Activated CD4-positive, alpha-beta T cell treated with anti-CD3 and anti-CD28 coated beads, Interleukin-2, Interleukin-4, amounts not matched to agents 100 ng/mL and 50 ng/mL, durations not matched to agents 16 hours and 8 hours (primary cell): ENCODE measurements around the gene AGPAT3.

ENCODE experiments used
- DNase-seq: peaks from one replicate; pipeline ENCODE4 v3.0.0-alpha.2; 2020; ENCODE audit warnings: low spot score

AGPAT3 gene

DNA sequence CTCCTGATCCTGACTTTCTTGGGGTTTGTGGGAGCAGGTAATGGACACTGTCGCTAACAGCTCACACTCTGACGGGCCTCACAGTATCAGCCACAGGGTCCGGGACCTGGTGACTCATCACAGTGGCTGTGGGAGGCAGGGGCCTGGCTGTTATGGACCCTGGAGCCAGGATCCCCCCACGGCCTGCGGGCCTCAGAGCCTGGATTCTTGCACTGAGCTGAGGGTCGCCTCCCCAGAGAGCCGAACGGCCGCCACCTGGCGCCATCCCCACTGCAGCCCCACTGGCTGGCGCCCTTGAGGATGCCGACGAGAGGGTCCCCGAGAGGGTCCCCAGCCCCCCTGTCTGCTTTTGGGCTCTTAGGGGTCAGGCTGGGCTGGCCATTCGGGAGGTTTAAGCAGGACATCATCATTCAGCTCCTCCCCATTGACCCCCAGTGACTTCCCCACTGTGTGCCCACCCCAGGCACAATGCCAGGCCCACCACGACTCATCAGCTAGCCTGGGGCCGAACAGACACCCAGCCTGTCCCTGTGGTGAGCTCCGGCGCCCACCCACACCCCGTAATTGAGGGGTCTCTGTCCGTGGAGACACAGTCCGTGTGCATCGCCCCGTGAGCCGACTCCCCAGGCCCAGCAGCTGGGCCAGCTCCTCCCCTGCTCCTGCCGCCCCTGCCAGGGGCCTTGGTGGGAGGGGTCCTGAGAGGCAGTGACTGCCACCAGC is 116.3 kb downstream of the AGPAT3 start:
- no peak for DNase-seq

DNA sequence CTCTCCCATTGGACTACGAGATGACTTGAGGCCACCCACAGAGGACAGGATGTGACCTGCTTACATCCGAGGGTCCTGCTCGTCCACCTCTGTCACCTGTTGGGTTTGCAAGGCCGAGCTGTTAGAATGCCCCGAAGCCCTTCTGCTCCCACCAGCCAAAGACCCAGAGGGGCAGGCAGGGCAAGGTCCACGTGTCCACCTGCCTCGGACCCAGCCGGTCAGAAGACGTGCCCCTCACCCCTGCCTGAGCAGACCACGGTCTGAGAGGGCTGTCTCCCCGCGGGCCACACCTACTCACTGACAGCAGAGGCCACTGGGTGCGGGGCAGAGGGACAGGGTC is 116.8 kb downstream of the AGPAT3 start:
- DNase-seq: no peak

DNA sequence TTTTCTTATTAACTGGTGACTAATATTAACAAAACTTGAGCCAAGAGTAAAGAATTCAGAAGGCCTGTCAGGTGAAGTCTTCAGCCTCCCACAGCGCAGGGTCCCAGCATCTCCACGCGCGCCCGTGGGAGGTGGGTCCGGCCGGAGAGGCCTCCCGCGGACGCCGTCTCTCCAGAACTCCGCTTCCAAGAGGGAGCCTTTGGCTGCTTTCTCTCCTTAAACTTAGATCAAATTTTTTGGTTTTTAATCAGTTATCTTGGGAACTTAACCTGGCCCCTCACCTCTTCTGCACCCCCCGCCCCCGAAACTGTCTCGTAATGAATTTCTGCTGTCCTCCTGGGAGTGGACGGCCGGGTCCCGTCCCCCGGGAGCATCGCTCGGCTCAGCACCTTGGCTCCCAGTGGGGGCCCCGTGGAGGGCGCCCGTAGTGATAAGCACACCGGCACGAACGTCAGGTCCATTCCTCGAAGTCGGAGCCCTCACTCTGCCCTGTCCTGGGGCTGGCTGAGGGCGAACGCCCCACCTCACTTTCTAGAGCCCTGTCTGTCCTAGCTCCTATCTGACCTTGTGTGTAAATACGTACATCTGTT is 117.6 kb downstream of the AGPAT3 start:
- DNase-seq: no peak

DNA sequence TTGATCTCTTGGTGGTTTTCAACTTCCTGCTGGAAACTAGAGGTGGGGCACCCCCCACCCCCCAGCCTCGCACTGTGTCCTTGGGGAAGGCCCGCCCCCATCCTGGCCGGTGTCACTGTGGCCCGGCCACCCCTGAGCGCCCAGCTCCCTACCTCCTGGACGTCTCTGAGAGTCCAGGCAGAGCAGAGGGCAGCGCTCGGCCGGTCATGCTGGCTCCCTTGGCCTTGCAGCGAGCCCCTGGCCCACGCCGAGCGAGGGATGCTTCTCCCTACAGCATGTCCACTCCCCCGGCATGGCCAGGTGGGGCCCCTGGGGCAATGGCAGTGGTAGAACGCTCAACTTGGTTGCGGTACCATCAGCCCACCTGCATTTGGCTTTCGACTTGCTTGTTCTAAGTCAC is 118.4 kb downstream of the AGPAT3 start:
- DNase-seq: no peak

DNA sequence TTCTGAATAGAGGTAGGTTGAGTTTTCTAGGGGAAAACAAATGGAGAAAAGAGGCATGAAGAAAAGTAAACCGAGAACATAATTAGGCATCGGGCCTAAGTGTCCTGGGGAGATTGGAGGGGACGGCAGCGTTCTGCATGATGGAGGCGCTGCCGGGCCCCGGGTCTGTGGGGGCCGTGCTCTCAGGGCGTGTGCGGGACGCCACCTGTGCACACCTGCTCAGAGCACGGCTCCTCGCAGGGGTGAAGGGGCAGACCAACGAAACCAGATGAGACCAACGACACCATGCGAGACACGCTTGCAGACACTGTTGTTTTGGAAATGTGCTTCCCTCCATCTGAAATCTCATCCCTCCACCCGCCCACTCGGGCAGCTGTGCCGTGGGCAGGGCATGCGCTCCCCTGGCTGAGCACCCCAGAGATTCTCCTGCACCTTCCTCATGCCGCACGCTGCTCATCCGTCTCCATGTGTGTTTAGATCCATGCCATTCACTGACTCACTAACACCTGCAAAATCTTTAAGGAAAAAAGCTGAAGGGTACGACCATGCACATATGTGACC is 118.9 kb downstream of the AGPAT3 start:
- DNase-seq: no peak

DNA sequence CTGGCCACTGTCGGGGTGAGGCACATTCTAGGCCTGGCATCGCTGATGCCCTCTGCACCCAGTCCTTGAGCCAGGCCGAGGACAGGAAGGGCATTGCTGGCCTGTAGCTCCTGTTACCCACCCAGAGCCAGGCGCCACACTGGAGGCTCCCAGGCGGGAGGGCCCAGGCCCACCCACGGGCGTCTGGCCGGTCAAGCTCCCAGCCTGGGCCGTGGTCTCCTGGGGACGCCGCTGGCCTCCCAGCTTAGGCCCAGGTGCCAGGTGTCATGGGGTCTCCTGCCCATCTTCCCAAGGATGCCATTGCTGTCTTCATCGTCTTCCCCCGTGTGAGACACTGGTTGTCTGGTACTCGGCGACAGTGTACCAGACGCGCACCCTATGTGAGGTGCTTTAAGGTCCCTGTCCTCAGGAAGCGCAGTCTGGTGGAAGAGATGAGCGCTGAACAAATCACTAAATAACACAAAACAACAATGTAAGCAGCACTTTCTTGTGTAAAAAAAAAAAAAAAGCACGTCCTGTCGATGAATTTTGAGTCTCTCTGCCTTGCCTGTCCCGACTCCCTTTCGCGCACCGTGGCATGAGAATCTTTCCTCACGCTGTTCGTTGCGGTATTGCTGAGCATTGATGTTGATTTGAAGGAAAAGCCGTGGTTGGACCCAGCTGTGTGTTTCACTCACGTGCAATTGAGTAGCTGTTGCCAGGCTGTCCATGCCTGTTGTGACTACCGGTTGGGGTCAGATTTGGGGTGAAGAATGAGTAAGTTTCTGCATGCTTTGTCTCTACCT is 120.1 kb downstream of the AGPAT3 start:
- peak; percentile 9 for DNase-seq

DNA sequence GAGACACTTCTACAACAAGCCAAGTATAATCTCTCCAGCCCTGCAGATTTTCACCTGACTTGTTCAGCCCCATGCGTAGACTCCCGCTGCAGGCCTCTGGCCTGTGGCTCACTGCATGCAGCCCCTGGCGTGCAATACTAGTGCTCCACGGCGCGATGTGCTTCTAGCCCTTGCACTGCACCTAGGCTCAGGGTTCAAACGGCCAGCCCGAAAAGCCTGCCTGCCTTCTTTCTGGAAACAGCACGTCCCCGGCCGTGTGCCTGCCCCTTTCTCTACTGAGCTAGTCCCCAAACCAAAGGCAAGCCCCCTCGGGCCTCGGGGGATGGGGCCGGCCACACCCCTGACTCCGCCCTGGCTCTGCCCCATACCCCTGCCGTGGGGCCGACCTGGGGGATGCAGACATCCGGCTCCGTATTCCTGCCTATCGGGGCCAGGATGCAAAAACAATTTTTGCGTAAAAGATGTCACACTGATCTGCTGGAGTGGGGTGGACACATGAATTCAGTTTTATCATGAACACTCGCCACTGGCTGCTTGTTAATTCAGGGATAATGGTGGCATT is 120.7 kb downstream of the AGPAT3 start:
- no peak for DNase-seq

DNA sequence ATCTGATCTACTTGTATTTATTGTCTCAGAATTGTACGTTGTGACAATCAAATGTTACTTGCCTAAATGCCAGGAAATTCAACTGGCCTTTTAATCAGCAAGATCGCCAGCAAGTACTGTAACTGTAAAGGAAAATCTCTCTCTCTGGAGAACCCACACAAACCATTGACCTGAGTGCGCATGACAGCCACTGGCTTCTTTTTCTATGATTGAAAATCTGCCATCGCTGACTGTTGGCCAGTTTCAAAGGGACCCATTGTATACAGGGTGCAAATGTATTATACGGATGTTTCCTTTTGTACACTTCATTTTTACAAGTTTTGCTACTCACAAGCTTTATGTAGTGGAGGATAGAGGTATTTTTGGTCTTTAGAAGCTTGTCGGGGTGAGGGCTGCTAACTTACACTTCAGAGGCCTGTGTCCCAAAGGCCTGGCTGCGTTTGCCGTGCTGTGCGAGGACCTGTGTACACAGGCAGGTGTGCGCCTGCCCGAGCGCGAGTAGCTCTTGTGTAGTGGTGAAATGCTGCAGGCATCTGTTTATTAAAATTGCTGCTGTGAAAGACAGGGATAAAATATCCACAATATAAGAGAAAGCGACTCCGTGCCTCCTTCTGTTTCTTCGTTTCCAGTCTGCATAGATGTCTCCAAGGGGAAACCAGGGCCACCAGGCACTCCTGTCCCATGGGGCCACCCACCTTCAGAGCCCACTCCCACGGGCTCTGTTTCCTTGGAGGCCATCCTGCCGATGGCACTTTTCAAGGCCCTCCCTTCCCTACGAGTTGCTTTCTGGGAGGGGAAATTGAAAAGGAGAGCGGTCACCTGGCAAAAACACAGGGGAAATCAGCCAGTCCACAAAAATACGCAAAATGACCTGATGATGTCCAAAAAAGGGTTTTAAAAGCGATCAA is 121.8 kb downstream of the AGPAT3 start:
- DNase-seq: no peak

DNA sequence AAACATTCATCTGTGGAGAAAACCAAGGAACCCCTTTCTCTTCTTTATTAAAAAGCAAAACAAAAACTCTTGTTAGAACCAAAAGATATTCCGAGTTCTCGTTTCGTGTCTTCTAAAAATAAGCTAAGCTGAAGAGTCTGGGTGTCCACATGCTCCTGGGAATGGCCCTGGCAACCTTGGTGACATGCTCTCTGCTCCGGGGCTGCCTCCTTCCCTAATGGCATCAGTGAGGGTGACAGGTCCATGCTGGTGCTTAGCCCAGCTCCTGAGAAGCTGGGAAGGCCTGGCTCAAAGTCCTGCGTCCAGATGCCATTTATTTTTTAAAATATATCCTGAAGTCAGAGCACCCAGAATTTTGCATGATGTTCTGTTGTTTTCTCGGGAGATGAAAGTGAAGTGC is 122.5 kb downstream of the AGPAT3 start:
- no peak for DNase-seq

DNA sequence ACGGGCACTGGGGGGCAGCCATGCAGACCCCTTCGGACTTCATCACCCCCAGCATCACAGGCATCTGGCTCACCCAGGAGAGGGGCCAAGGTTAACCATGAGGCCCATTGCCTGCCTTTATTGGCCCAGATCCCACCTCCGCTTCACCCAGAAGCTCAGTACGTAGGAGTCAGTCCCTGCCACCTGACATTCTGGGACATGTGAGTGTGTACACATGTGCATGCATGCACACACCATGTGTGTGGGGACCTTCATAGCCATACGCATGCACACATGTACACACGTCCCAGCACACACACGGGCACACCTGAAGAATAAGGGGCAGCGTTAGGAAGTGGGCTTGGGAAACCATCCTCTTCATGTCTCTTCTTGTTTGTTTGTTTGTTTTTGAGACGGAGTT is 123.0 kb downstream of the AGPAT3 start:
- DNase-seq: no peak

DNA sequence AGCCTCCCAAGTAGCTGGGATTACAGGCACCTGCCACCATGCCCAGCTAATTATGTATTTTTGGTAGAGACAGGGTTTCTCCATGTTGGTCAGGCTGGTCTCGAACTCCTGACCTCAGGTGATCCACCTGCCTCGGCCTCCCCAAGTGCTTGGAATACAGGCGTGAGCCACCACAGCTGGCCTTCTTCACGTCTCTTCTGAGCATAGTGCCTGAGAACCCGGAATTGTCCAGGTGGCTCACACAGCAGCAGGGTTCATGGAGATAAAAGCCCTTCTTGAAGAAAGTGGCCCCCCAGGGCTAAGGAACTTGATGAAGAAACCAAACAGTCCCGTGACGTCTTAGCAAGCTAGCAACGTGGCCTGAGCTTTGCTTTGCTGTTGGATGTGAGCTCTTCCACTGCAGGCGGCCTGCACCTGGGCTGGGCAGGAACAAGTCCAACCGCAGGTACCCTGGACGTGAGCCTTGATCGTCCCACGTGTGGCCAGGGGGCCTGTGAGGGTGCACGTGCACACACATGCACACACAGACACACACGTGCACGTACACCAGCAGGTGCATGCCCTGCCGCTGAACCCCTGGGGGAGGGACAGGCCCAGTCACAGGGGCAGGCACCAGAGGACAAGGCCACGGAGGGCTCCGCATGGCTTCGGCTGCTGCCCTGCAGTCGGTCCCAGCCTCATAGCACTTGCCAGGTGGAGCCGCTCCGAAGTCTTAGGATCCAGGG is 123.6 kb downstream of the AGPAT3 start:
- DNase-seq: no peak

DNA sequence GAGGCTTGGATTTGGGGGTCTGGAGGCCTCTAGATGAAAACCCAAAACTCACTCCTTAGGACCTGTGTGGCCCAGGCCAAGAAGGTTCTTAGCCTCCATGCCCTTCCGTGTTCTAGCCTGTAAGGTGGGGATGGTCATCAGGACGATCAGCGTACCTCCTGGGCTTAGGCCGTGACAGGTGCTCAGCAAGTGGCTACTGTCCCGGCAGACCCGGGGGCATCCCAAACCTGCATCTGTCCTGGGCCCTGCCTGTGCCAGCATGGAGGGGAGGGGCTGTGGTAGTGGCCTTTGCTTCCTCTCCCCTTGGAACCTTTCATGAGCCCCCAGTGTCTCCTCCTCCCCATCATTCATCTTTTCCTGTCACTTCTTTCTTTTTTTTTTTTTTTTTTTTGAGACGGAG is 124.4 kb downstream of the AGPAT3 start:
- no peak for DNase-seq

DNA sequence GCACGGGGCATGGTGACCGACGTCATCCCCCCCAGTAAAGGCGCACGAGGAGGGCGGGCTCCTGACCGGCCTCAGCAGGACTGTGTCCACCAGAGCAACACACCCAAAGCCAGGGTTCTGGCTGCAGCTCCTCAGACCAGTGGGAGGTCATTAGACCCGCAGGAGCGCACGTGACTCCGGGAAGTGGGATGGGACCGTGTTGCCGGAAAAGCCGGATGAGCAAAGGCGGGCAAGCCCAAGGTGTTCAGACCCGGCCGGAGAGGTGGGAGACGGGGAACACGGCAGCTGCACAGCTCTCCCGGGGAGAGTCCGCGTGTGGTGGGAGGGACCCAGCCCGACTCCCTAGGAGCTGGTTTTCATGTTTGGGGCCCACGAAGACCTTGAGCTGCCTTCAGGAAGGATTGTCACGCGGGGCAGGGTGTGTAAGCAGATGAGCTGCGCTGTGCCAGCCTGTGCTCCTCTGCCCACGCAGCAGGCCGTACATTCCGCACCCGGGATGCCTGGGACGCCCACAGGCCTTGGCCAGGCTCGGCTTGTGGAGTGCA is 126.5 kb downstream of the AGPAT3 start:
- no peak for DNase-seq

DNA sequence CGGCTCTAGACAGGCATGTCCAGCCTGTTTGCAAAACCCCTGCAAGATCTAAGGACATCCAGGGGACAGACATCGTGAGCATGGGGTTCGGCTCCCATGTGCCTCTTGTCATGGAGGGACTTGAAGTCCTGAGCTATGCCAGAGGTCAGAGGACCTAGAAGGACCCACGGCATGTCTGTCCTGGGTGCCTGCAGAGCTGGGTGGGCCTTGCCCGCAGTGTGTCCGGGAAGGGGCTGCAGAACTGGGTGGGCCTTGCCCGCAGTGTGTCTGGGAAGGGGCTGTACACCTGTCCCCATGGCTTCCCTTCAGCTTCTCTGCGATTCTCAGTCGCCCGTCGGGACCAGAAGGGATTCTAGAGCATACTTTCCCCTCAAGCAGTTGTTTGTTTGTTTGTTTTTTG is 127.1 kb downstream of the AGPAT3 start:
- no peak for DNase-seq

DNA sequence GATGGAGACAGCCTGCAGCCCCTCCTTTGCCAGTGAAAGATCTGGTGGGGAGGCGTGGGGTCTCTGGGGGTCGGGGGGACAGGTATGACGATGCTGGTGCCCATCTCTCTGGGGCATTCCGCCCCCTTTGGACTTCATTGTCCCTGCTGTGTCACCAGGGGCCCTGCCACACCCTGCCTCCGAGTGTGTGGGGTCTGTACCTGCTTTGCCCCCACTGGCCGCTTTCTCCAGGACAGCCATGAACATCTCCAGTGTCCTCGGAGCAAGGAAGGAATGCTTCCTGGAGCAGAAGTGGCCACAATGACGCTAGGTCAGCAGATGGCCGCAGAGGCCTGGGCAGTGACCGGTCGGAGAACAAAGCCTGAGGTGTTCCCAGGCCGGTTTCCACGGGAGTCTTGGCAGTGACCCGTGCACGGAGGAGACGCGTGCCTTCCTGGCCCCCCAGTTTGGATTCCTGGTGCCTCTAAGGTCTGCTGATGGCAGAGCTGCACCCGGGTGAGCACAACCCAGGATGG is 128.5 kb downstream of the AGPAT3 start:
- DNase-seq: no peak

DNA sequence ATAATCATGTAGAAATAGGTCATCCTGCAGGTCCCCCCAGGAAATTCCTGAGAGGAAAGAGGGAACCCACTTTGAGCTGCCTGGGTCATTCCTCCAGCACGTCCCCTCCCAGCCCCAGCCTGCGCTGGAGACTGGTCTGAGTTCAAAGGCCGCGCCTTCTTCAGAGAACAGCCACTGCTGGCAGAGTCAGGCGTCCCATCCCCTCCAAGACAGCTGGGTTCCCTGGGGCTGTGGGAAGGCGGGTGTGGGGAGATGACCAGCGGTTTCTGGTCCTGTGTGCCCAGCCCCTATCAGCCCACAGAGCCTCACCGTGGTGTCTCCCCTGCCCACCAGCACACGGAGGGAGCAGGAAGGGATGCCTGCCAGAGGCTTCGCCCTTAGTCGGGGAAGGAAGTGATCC is 129.1 kb downstream of the AGPAT3 start:
- DNase-seq: no peak

DNA sequence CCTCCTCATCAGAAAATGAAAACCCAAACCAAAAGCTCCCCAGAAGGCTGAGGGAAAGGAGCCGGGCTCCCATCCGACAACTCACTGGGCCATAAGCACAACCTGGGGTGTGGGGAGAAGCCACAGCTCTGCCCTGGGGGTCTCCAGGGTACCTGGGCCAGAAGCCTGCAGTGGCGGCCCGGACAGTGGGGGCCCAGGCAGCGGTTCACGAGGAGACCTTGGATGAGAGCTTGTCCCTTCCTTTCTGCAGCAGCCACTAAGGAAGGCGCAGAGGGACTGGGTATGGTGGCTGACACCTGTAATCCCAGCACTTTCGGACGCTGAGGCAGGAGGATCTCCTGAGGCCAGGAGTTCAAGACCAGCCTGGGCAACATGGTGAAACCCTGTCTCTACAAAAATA is 129.6 kb downstream of the AGPAT3 start:
- DNase-seq: no peak

DNA sequence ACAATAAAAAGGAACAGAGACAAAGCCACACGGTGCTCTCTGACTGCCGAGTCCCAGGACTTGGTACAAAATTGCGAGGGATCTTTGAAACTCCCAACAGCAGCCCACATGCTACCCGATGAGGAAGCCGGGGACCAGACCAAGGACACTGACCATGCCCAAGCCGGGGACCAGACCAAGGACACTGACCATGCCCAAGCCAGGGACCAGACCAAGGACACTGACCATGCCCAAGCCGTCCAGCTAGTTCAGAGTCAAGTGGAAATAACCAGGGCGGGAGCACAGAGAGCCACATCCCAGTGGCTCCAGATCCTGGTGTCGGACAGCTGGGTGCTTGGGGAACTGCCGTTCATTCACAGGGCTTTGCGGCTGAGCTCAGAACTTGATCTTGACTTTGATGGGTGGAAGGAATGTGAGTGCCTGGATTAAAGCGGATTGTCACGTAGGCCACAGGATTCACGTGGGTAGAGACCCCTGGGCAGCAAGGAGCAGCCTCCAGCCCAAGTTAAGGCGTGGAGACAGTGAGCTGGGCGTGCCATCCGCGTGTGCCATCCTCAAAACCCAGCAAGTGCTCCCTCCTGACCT is 130.6 kb downstream of the AGPAT3 start:
- no peak for DNase-seq

DNA sequence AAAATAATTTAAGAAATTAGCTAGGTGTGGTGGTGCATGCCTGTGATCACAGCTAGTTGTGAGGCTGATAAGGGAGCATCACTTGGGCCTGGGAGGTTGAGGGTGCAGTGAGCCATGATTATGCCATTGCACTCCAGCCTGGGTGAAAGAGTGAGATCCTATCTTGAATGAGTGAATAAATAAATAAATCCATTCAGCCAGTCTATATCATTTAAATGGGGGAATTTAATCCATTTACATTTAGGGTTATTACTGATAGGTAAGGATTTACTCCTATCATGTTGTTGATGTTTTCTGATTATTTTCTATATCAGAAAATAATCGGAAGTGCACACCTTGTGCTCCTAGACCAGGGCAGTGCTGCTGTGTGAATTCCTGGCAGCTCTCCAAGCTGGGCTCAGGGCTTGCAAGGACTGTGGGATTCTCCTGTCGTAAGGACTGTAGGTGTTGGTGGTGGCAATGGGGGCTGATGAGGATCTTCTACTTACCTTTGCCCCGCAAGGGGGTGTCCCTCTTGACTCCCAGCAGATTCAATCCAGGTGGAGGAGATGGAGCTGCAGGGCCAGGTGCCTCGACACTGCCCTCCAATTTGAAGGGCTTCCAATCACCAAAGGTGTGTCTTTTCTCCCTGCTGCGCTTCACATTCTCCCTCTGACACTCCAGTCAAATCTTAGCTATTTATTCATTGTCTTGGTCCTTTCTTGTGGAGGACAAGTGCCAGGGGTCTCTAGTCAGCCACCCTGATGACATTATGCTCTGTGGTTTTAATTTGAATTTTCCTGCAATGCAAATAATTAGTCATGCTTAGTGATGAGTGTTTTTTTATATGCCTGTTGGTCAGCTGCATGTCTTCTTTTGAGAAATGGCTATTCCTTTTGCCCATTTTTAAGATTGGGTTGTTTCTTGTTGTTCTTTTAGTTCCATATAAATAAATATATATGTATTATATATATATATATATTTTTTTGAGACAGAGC is 133.0 kb downstream of the AGPAT3 start:
- DNase-seq: no peak
